ENCODE measurements around the gene KRT39.

The KRT39 gene

DNA sequence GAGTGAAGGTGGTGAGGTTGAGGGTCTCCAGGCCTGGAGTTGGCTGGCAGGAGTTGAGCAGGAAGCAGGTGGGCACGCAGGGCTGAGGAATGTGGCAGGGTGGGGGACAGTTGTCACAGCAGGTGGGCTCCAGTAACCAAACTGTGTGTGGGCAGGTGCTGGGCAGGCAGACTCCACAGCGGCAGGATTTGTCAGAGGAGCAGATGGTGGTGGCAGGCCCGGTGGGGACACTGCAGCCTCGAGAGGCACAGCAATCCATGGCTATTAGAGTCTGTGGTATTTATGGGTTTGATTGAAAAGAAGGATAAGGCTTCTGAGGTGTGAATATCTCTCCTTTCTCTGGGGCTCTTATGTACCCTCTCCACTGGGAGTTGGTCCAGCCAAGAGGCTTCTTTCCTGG is 27.1 kb upstream of the KRT39 start, which contains the start of gene KRTAP3-3:
TSS of gene KRTAP3-3 (minus strand) at position 326 of the 400 bp plus-strand sequence. CDS start at position 259, 67 bp downstream.
- Histone ChIP-seq H3K9me3 (no peaks in the 10 kb centered on the region), H3K27me3 (peaks cover 0 to 17% of the 10 kb centered on the region in 2 donors), H3K4me3 (no peak within 1 kb of the TSS), H3K36me3 (no peaks in the 10 kb centered on the region), H3K27ac (no peak within 1 kb of the TSS), H3K4me1 (no peaks in the 10 kb centered on the region)
- DNase-seq = no peak
- TF ChIP-seq, protein P1, sequence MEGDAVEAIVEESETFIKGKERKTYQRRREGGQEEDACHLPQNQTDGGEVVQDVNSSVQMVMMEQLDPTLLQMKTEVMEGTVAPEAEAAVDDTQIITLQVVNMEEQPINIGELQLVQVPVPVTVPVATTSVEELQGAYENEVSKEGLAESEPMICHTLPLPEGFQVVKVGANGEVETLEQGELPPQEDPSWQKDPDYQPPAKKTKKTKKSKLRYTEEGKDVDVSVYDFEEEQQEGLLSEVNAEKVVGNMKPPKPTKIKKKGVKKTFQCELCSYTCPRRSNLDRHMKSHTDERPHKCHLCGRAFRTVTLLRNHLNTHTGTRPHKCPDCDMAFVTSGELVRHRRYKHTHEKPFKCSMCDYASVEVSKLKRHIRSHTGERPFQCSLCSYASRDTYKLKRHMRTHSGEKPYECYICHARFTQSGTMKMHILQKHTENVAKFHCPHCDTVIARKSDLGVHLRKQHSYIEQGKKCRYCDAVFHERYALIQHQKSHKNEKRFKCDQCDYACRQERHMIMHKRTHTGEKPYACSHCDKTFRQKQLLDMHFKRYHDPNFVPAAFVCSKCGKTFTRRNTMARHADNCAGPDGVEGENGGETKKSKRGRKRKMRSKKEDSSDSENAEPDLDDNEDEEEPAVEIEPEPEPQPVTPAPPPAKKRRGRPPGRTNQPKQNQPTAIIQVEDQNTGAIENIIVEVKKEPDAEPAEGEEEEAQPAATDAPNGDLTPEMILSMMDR (IDR thresholded peaks at IDR 0.05) = no peak
- intact Hi-C loops (cut with DNase I; ENCODE audit: low total_unique reads) = no loop called here

DNA sequence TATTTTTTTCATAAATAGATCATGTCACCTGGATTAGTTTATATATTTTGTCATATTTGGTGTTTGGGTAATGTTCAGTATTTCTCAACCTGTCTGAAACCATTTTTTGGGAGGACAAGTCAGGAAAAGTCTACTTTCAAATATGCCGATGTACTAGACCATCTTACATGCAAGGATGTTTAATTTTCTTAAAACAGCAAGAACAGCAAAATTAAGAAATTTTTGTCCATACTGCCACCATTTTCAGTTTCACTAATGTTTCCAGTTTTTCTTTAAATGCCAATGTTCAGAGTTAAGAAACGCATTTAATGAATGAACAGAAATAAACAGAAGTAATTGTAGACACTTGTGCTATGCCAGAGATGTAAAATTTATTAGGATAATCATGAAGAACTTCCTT is 26.3 kb upstream of the KRT39 start:
- peaks cover 0 to 17% of the 10 kb centered on the region in 2 donors for H3K27me3 ChIP-seq
- H3K4me1 ChIP-seq = no peaks in the 10 kb centered on the region
- H3K9me3 ChIP-seq = no peaks in the 10 kb centered on the region
- H3K4me3 ChIP-seq = no peak overlapping the region
- intact Hi-C loops (cut with DNase I; ENCODE audit: low total_unique reads) = no loop called here
- no peak overlapping the region for H3K27ac ChIP-seq
- TF ChIP-seq, protein P1 (IDR thresholded peaks at IDR 0.05) = no peak
- DNase-seq = no peak
- no peaks in the 10 kb centered on the region for H3K36me3 ChIP-seq

DNA sequence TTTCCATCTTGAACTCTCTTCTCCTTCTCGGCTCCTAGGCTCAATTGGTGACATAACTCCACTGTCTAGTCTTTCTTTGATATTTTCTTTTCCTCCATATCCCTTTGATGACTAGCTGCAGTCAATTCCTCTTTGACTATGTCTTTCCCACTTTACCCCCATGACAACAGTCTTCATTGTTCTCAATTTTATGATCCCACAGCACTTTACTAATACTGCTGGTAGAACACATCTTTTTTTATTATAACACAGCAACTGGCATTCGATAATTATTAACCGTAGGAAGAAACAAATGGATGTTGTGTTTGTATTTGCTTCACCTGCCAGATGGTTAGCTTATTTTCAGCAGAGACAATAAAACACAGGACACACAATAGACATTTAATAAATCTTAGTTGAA is 25.9 kb upstream of the KRT39 start:
- H3K4me1 ChIP-seq = no peaks in the 10 kb centered on the region
- TF ChIP-seq, protein P1 (IDR thresholded peaks at IDR 0.05) = no peak
- intact Hi-C loops (cut with DNase I; ENCODE audit: low total_unique reads) = no loop called here
- H3K27ac ChIP-seq = no peak overlapping the region
- no peaks in the 10 kb centered on the region for H3K36me3 ChIP-seq
- no peak for DNase-seq
- no peak overlapping the region for H3K4me3 ChIP-seq
- H3K27me3 ChIP-seq = peaks cover 0 to 17% of the 10 kb centered on the region in 2 donors
- H3K9me3 ChIP-seq = no peaks in the 10 kb centered on the region

DNA sequence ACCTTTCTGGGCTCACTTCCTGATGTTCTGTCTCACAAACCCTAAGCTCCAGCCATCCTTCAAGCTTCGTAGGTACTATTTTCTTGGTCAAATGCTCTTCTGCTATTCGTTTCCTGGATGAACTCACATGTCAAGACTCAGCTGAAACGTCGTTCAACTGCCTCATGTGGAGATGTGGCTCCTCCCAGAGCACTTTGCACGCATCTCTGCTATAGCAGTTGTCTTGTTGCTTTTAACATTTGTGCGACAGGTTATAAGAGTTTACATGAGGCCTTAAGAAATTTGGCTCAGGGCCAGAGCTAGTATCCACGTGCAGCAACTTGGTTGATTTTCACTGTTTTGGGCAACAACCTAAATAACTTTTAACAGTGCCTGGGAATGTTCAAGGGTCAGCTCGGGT is 20.2 kb upstream of the KRT39 start:
- Histone ChIP-seq H3K36me3 (no peaks in the 10 kb centered on the region), H3K27me3 (peaks cover 0 to 5% of the 10 kb centered on the region in 2 donors), H3K9me3 (no peaks in the 10 kb centered on the region), H3K4me1 (no peaks in the 10 kb centered on the region), H3K27ac (no peak overlapping the region), H3K4me3 (no peak overlapping the region)
- intact Hi-C loops (cut with DNase I; ENCODE audit: low total_unique reads) = no loop called here
- TF ChIP-seq, protein P1 (IDR thresholded peaks at IDR 0.05) = no peak
- DNase-seq = no peak

DNA sequence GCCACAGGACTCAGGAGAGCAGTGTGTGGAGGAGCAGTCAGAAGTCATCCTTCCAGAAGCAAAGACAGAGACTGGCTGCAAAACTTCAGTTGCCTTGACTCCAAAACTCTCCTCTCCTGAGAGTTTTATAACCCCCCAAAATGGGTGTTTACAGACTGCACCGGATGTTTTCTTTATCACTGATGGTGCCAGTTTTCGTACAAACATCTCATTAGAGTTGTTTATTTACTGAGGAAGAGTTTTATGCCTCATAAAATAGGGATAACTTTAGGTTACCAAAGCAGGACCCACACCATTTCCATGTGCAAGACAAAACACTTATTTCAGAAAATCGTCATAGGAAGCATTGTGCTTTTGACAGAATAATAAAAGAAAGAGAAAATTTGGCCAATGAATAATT is 17.5 kb upstream of the KRT39 start, which contains the start of gene KRT40:
TSS of gene KRT40 (minus strand) at position 101 of the 400 bp plus-strand sequence. CDS start at position 48, 53 bp downstream.
- intact Hi-C loops (cut with DNase I; ENCODE audit: low total_unique reads) = no loop called here
- Histone ChIP-seq H3K27ac (no peak within 1 kb of the TSS), H3K27me3 (no peaks in the 10 kb centered on the region), H3K4me3 (no peak within 1 kb of the TSS), H3K36me3 (no peaks in the 10 kb centered on the region), H3K4me1 (peaks cover 0 to 7% (median 5%) of the 10 kb centered on the region in 4 donors), H3K9me3 (no peaks in the 10 kb centered on the region)
- DNase-seq = no peak
- TF ChIP-seq, protein P1 (IDR thresholded peaks at IDR 0.05) = no peak

DNA sequence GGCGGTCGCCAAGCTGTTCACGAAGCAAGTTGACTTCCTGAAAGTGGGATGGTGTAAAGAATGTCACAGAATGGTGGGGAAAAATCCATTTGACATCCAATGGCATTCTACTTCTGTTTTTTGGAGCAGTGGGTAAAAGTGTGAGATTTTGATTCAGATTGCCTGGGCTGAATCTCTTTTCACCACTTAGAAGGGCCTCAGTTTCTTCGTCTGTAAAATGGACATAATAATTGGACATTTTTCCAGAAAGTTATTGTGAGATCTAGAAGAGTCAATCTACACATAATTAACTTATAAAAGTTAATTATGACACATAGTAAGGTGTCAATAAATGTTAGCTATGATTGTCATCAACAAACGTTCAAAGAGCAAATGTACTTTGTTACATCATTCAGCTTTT is 14.4 kb upstream of the KRT39 start:
- intact Hi-C loops (cut with DNase I; ENCODE audit: low total_unique reads) = no loop called here
- TF ChIP-seq, protein P1 (IDR thresholded peaks at IDR 0.05) = no peak
- no peak for DNase-seq
- Histone ChIP-seq H3K27me3 (peaks cover 0 to 8% of the 10 kb centered on the region in 2 donors), H3K27ac (no peak overlapping the region), H3K36me3 (no peaks in the 10 kb centered on the region), H3K4me1 (peaks cover 0 to 7% (median 5%) of the 10 kb centered on the region in 4 donors), H3K4me3 (no peak overlapping the region), H3K9me3 (no peaks in the 10 kb centered on the region)

All from tibial artery (tissue), 4 donors.